ENCODE results near the gene FKBP3.
"Not testable (repeated sequence)": the region's sequence is repeated elsewhere in the genome, so short reads cannot be mapped to it uniquely, and the experiment has no call there.

Gene FKBP3

GRCh38 chr14:45112896-45113781 lies 21.1 kb downstream of the FKBP3 start:
- no peak for FAIRE-seq

GRCh38 chr14:45104561-45104960 lies 29.7 kb downstream of the FKBP3 start:
- FAIRE-seq, result no peak

GRCh38 chr14:45103806-45104205 lies 30.5 kb downstream of the FKBP3 start:
- FAIRE-seq, result no peak

- no peak for FAIRE-seq
Observed at GRCh38 chr14:45096218-45096617, 38.1 kb downstream of the FKBP3 start.

- no peak for FAIRE-seq
Observed at GRCh38 chr14:45095143-45095542, 39.1 kb downstream of the FKBP3 start.

DNA sequence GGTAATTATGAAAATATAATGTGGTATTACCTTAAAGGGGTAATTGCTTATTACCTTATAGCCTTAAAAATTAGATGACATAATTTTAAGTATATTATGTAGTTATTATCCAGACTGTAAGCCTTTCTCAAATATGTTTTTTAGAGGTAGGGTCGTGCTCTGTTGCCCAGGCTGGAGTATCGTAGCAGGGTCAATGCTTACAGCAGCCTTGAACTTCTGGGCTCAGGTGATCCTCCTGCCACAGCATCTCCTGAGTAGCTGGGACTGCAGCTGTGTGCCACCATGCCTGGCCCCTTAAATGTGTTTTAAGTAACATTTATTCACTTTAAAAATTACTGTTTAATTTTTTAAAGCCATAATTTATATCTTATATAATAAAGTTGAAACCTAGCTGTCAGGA lies 40.0 kb downstream of the FKBP3 start:
- FAIRE-seq, result no peak

DNA sequence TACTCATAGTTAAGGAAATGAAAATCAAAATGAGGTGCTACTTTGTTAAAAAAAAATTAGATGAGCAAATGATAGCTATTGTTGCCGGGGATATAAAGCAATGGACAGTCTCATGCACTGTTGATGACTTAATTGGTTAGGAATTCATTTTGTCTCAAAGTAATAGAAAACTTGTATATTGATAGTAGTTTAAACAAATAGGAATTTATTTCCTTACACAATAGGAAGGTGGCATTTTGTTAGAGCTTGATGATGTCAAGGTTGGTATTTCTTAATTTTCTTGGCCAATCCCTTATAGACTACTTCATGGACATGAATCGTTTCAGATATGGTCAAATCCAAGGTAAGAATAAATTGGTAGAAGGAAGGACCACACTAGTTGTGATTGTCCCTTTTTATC lies 42.6 kb downstream of the FKBP3 start:
- FAIRE-seq, result no peak

DNA sequence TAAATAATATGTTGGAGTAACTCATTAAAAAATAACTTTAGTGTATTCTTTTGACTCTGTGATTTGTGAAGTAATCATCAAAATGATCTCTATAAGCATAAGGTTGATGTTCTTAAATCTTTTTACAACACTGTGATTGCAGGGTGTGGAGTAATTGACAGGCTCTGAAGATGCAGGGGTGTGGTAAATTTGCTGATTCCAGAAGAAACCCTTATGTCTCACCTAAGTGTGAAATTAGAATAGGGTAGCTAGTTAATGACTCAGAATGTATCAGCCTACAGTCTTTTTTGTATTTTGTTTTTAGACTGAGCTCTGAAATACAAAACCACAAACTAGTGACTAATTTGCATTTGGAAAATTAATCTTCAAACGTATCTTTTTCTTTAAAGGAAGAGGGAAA lies 44.5 kb downstream of the FKBP3 start:
- FAIRE-seq, result no peak

GRCh38 chr14:45084946-45085346 lies 49.3 kb downstream of the FKBP3 start:
- no peak for FAIRE-seq

GRCh38 chr14:45083976-45084722 lies 50.1 kb downstream of the FKBP3 start, which contains the start of gene PRPF39:
Gene PRPF39 (plus strand): TSS chr14:45084116. CDS start chr14:45095240, 11,124 bp downstream.
- FAIRE-seq, result no peak

DNA sequence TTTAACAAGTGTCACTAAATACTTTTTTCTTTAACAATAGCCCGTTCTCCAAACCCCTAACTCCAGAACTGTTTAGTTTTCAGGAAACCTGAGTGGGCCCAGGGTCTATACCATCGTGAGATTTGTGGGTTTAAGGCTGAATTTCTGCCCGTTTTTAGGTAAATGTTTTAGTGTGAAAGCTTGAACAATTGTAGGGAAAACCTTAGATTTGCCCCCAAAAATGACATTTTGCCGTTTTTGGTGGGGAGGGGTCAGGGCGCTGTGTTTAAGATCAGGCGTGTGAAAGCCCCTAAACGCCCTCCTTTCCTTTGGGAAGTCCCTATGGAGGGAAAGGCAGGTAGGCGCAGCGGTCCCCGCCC lies 50.7 kb downstream of the FKBP3 start:
- FAIRE-seq, result no peak

GRCh38 chr14:45082420-45082819 lies 51.9 kb downstream of the FKBP3 start:
- FAIRE-seq, result no peak

DNA sequence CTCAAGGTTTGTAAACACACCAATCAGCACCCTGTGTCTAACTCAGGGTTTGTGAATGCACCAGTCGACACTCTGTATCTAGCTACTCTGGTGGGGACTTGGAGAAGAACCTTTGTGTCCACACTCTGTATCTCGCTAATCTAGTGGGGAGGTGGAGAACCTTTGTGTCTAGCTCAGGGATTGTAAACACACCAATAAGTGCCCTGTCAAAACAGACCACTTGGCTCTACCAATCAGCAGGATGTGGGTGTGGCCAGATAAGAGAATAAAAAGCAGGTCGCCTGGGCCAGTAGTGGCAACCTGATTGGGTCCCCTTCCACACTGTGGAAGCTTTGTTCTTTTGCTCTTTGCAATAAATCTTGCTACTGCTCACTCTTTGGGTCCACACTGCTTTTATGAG lies 53.2 kb downstream of the FKBP3 start:
- FAIRE-seq, result not testable (repeated sequence)

GRCh38 chr14:45080416-45080968 lies 53.8 kb downstream of the FKBP3 start:
- FAIRE-seq, result not testable (repeated sequence)

GRCh38 chr14:45078323-45078722 lies 56.0 kb downstream of the FKBP3 start:
- no peak for FAIRE-seq

DNA sequence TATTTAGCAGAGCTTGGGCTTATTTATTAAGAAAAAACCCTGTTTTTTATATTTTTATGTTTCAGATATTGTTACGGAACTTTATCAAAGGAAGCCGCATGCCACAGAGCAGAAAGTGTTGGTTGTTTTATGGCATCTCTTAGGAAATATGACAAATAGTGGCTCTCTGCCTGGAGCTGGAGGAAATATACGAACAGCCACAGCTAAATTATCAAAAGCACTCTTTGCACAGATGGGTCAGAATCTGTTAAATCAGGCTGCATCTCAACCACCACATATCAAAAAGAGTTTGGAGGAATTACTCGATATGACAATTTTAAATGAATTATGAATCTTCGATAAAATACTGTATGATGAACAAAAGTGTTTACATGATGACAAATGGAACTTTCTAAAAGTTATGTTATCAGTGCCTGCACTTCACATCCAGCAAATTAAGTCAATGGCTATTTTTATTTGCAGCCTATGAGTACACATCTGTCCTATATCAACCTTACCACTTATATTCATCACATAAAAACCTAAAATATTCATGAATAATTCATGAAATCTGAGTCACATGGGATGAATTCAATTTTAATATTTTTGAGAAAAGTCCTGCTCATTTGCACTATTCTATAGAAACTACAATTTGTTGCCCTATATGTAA lies 60.9 kb downstream of the FKBP3 start:
- FAIRE-seq, result no peak

DNA sequence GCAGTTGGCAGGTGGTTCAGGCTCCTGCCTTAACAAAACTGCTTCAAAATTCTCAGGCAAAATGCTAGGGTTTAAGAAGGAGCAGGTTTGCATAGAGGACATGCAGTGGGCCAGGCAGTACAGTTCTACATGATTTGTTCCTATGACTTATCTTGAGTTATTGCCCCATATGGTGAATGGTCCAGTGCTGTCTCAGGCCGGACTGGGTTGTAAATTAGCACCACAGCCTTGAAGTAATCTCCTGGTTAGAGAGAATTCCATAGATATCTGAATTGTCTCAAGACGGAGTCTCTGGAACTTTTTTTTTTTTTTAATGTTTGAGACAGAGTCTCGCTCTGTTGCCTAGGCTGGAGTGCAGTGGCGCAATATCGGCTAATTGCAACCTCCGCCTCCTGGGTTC lies 62.2 kb downstream of the FKBP3 start:
- no peak for FAIRE-seq

- FAIRE-seq, result no peak
Observed at GRCh38 chr14:45070215-45070614, 64.1 kb downstream of the FKBP3 start.

DNA sequence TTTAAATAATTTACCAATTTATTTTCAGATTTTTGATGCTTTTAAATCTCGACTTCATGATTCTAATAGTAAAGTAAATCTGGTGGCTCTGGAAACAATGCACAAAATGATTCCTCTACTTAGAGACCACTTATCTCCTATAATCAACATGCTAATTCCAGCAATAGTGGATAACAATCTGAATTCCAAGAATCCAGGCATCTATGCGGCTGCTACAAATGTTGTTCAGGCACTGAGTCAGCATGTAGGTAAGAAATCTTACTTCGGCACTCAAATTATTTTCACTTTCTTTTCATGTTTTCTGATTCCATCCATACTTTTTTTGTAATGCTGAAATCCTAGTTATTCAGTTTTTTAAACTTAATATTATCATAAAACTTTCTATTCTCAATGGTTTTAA lies 65.9 kb downstream of the FKBP3 start:
- FAIRE-seq, result peak; percentile 4

GRCh38 chr14:45066667-45067066 lies 67.6 kb downstream of the FKBP3 start:
- no peak for FAIRE-seq

DNA sequence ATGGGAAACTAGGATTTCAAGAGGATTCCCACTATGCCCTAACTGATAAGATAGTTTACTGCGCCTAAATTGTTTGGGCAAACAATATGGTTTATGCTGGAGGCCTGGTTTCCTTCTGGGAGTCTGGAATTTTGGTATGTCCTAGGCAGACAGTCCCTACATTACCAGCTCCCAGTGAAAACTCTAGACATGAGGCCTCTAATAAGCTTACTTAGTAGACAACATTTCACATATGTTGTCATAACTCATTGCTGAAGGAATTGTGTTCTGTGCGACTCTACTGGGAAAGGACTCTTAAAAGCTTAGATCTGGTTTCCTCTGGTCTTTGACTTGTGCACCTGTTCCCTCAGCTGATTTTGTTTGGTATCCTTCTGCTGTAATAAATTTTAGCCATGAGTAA lies 68.3 kb downstream of the FKBP3 start:
- no peak for FAIRE-seq

Measured in endometrium (tissue), 2 donors.